Thoracic aorta (tissue), 2 donors: ENCODE results near the gene ANO4. TPM values are rescaled to one million over a fixed set of nuclear protein-coding genes. Genes with fewer than 3 reads are reported as not detected.

Experiments used
- ATAC-seq: fragments of 150-250 bp; one replicate; pipeline ENCODE4 v1.8.0; 2017; ENCODE audit warnings: low read depth; ENCODE audit not compliant: insufficient number of reproducible peaks, low FRiP score
- DNase-seq: peaks from one replicate; pipeline ENCODE4 v3.0.0-alpha.2; 2020; ENCODE audit warnings: low spot score
- H3K27ac ChIP-seq, 2 donors: fragments of 200-600 bp; sonication (generic); 1 replicate in 1 of 2; 2 replicates in 1 of 2; pipeline ENCODE4 v1.5.1; 2016; ENCODE audit warnings: mild to moderate bottlenecking in 2 of 2, moderate library complexity in 2 of 2
- H3K27me3 ChIP-seq: fragments of 200-600 bp; sonication (generic); replicated peaks from 2 replicates; pipeline ENCODE4 v1.6.0; 2016; ENCODE audit warnings: mild to moderate bottlenecking; ENCODE audit not compliant: insufficient read depth
- H3K36me3 ChIP-seq: fragments of 200-600 bp; sonication (generic); one replicate; pipeline ENCODE4 v1.5.1; 2016
- H3K4me1 ChIP-seq, 2 donors: fragments of 200-600 bp; sonication (generic); 1 replicate in 1 of 2; 2 replicates in 1 of 2; pipeline versions ENCODE4 v1.5.1 to v1.6.0; 2016; ENCODE audit warnings: low read depth in 2 of 2, mild to moderate bottlenecking in 1 of 2; ENCODE audit not compliant: control insufficient read depth in 1 of 2
- H3K4me3 ChIP-seq: fragments of 200-600 bp; sonication (generic); 2 replicates; pipeline ENCODE4 v1.5.1; 2016; ENCODE audit warnings: mild to moderate bottlenecking
- H3K9me3 ChIP-seq: fragments of 200-600 bp; sonication (generic); 2 replicates; pipeline ENCODE4 v1.5.1; 2016
- total RNA-seq, 2 donors: library from RNA; depleted of rRNA; stranded (reverse); fragments of >200 nt; gene quantifications; one replicate each; pipeline versions ENCODE4 v1.1.0 to v1.2.3, GENCODE V29; 2016
- TF ChIP-seq, protein P1 (sequence below): fragments of 200-600 bp; sonication (generic); IDR thresholded peaks from one replicate; pipeline ENCODE4 v1.5.1; 2019; ENCODE audit warnings: antibody characterized with exemption

ANO4 gene
- total RNA-seq, 2 donors from 2014 or later = not detected

DNA sequence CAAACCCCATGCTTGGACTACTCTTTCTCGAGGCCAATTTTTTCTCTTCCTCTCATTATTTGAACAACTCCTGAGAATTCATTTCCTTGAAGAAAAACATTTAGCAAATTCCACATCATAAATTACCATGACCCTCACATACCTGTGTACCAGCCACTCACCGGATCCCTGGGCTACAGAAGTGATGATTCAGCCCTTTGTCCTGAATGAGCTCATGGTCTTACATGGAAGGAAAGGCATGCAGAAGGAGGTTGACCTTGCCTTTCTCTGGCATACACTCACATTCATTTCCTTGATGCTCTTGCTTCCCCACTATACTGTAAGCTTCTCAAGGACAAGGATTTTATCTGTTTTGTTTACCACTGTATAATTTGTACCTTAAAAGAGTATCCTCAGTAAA lies 224.0 kb downstream of the ANO4 start:
- Histone ChIP-seq H3K9me3 (no peaks in the 10 kb centered on the region), H3K27me3 (no peaks in the 10 kb centered on the region), H3K4me3 (no peak overlapping the region), H3K4me1 (peaks cover 5 to 6% of the 10 kb centered on the region in 2 donors), H3K27ac (no peak overlapping the region), H3K36me3 (no peaks in the 10 kb centered on the region)
- TF ChIP-seq, protein P1, sequence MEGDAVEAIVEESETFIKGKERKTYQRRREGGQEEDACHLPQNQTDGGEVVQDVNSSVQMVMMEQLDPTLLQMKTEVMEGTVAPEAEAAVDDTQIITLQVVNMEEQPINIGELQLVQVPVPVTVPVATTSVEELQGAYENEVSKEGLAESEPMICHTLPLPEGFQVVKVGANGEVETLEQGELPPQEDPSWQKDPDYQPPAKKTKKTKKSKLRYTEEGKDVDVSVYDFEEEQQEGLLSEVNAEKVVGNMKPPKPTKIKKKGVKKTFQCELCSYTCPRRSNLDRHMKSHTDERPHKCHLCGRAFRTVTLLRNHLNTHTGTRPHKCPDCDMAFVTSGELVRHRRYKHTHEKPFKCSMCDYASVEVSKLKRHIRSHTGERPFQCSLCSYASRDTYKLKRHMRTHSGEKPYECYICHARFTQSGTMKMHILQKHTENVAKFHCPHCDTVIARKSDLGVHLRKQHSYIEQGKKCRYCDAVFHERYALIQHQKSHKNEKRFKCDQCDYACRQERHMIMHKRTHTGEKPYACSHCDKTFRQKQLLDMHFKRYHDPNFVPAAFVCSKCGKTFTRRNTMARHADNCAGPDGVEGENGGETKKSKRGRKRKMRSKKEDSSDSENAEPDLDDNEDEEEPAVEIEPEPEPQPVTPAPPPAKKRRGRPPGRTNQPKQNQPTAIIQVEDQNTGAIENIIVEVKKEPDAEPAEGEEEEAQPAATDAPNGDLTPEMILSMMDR = no peak
- no peak for ATAC-seq
- no peak for DNase-seq

DNA sequence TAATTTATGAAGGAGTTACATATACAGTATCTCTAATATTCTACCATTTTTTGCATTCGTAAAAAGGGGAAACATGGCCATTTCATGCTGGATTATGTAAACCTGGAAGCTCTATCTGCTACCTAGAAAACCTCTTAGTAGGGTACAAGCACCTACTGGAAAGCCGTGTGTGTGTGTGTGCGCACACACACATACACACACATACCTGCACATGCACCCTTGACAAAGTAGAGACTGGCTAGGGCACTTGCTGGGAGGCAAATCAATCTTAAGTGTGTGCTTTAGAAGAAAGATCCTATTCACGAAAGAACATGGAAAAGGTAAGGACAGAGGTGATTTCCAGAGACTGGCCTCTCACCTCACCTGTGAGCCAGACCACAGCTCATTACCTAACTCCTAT lies 224.6 kb downstream of the ANO4 start:
- H3K36me3 ChIP-seq = no peaks in the 10 kb centered on the region
- no peaks in the 10 kb centered on the region for H3K9me3 ChIP-seq
- H3K27ac ChIP-seq = no peak overlapping the region
- TF ChIP-seq, protein P1 = no peak
- DNase-seq (no peak), ATAC-seq (no peak)
- H3K4me3 ChIP-seq = no peak overlapping the region
- H3K27me3 ChIP-seq = no peaks in the 10 kb centered on the region
- H3K4me1 ChIP-seq = peaks cover 5 to 6% of the 10 kb centered on the region in 2 donors

DNA sequence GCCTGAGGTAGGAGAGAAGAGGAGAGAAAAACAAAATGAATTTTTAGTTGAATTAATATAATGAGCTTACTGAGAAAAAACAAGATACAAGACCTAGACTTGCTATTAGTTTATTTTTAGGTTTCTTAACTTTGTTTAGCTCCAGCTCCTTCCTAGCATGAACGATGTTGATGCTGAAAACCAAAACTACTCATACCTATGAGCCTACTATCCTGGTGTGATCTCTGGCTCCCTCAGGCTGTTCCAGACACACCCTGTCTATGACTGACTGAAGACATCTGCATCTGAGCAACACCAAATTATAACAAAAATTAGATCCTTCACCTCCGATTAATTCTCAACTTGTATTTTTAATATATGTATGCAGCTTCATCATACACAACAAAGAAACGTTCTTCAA lies 225.1 kb downstream of the ANO4 start:
- Histone ChIP-seq H3K9me3 (no peaks in the 10 kb centered on the region), H3K4me3 (no peak overlapping the region), H3K4me1 (peaks cover 5 to 6% of the 10 kb centered on the region in 2 donors), H3K27ac (no peak overlapping the region), H3K36me3 (no peaks in the 10 kb centered on the region), H3K27me3 (no peaks in the 10 kb centered on the region)
- TF ChIP-seq, protein P1 = no peak
- ATAC-seq (no peak), DNase-seq (no peak)

DNA sequence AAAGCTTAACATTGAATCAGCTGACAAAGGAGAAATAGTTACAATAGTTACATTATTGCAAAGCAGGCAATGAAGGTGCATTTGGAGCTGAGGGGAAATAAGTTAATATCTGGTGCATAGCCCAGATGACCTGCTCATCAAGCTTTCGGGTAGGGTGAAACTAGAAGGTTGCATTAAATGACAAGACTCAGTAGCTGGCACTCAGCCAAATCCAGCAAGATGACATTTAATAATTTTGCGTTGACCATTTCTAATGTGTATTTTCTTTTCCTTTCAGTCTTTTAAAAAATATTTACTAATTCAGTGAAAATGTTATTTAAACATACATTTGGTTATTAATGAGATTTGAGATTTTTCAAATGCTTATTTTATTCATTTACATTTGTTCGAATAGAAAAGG lies 226.9 kb downstream of the ANO4 start:
- no peaks in the 10 kb centered on the region for H3K9me3 ChIP-seq
- no peaks in the 10 kb centered on the region for H3K36me3 ChIP-seq
- DNase-seq (no peak), ATAC-seq (no peak)
- H3K27me3 ChIP-seq = no peaks in the 10 kb centered on the region
- H3K27ac ChIP-seq = no peak overlapping the region
- no peak overlapping the region for H3K4me3 ChIP-seq
- peaks cover 5 to 6% of the 10 kb centered on the region in 2 donors for H3K4me1 ChIP-seq
- TF ChIP-seq, protein P1 = no peak

DNA sequence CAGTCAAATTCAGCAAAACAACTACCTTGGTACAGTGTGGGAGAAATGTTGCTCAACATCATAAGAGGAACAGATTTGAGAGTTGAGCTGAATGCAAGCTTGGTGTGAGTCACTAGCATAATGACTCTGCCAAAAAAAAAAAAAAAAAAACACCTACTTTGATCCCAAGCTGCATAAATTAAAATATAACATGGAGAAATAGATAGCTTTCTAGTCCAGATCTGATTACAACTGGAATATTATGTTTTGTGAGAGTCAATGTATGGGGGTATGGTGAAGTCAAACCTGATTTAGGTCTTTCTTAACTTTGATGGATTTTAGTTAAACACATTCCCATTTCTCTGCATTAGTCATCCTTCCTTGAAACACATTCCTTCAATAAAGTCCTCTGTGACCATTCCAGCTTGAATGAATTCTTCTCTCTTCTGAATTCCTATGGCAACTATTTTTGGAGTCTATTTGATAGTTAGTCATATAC lies 227.4 kb downstream of the ANO4 start:
- Histone ChIP-seq H3K27me3 (no peaks in the 10 kb centered on the region), H3K9me3 (no peaks in the 10 kb centered on the region), H3K27ac (no peak overlapping the region), H3K36me3 (no peaks in the 10 kb centered on the region), H3K4me1 (peaks cover 5 to 6% of the 10 kb centered on the region in 2 donors), H3K4me3 (no peak overlapping the region)
- DNase-seq (no peak), ATAC-seq (peak; percentile 77)
- TF ChIP-seq, protein P1 = no peak
